GM18499 (cell line): Measurements from ENCODE around the gene TFAP2C.

Experiments used
- ATAC-seq: cut with Tn5 transposase; IDR thresholded peaks from one replicate; pipeline ENCODE4 v1.9.1; 2021; ENCODE audit warnings: moderate number of reproducible peaks; ENCODE audit not compliant: insufficient read depth, unreplicated experiment

Gene TFAP2C

GRCh38 chr20:56628873-56629463 lies at the start of gene TFAP2C:
Gene TFAP2C, plus strand, starts transcription at chr20:56629306. Its CDS starts 239 bp downstream, at chr20:56629545.
- no peak for ATAC-seq

- ATAC-seq, result no peak
Measured at GRCh38 chr20:56580226-56580625, 48.9 kb upstream of the TFAP2C start.

- no peak for ATAC-seq
Measured at GRCh38 chr20:56581701-56582100, 47.4 kb upstream of the TFAP2C start.

GRCh38 chr20:56582542-56582941 lies 46.6 kb upstream of the TFAP2C start:
- ATAC-seq, result no peak

GRCh38 chr20:56584916-56585315 lies 44.2 kb upstream of the TFAP2C start:
- ATAC-seq, result no peak

GRCh38 chr20:56587307-56588041 lies 41.6 kb upstream of the TFAP2C start:
- ATAC-seq, result no peak

- no peak for ATAC-seq
Measured at GRCh38 chr20:56588996-56589395, 40.1 kb upstream of the TFAP2C start.

- no peak for ATAC-seq
Measured at GRCh38 chr20:56589633-56590032, 39.5 kb upstream of the TFAP2C start.

- no peak for ATAC-seq
Measured at GRCh38 chr20:56590888-56591287, 38.2 kb upstream of the TFAP2C start.

GRCh38 chr20:56592211-56592610 lies 36.9 kb upstream of the TFAP2C start:
- ATAC-seq, result no peak

- no peak for ATAC-seq
Measured at GRCh38 chr20:56592817-56593216, 36.3 kb upstream of the TFAP2C start.

- ATAC-seq, result no peak
Measured at GRCh38 chr20:56595746-56596475, 33.2 kb upstream of the TFAP2C start.

- no peak for ATAC-seq
Measured at GRCh38 chr20:56601166-56601565, 27.9 kb upstream of the TFAP2C start.

- ATAC-seq, result no peak
Measured at GRCh38 chr20:56604673-56605072, 24.4 kb upstream of the TFAP2C start.

GRCh38 chr20:56605261-56605996 lies 23.7 kb upstream of the TFAP2C start:
- no peak for ATAC-seq

- ATAC-seq, result no peak
Measured at GRCh38 chr20:56606174-56606945, 22.7 kb upstream of the TFAP2C start.

- no peak for ATAC-seq
Measured at GRCh38 chr20:56607061-56607704, 21.9 kb upstream of the TFAP2C start.

- no peak for ATAC-seq
Measured at GRCh38 chr20:56608376-56608775, 20.7 kb upstream of the TFAP2C start.

- no peak for ATAC-seq
Measured at GRCh38 chr20:56609321-56609720, 19.8 kb upstream of the TFAP2C start.
